PFSK-1 (cell line): ENCODE data around the gene RYK.

Source experiments
- FOXP2 ChIP-seq: optimal IDR thresholded peaks from 2 replicates; pipeline ENCODE3; 2011; ENCODE audit warnings: borderline replicate concordance, control low read depth, inconsistent platforms; ENCODE audit not compliant: insufficient read depth; ENCODE audit errors: extremely low read length, extremely low read depth
- TAF1 ChIP-seq: IDR thresholded peaks from 2 replicates; pipeline ENCODE4 v1.6.1; 2012; ENCODE audit warnings: low read length, control low read depth, borderline replicate concordance; ENCODE audit not compliant: insufficient read depth

DNA sequence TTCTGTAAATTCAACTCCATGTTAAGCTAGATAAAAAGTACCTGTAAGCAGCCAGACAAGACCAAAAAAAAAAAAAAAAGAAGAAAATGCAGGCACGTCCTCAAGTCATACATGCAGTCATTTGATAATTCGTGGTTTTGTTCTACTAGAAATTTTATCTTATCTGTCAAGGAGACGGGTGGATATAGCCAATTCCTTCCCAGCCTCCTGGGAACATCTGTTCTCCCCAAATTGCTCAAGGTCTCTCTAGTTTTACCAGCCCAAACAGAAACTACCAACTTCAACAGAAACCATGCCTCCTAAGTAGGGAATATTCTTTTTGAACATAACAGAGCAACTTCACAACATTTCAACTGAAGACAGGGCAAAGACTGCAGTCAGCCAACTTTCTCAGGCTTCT lies 19.5 kb downstream of the RYK start:
- TF ChIP-seq FOXP2 (no peak), TAF1 (no peak)
